Hematopoietic multipotent progenitor cell treated with erythropoietin and hydrocortisone succinate and interleukin-3 and kit ligand, for 8 days (in vitro differentiated cells): Measurements from ENCODE around the gene POP7.
A peak's percentile ranks its signal among the peaks of the same experiment; 100 is the strongest.

Source experiments
- DNase-seq: peaks from one replicate; pipeline ENCODE4 v3.0.0-alpha.2; 2015

Gene POP7

GRCh38 chr7:100726996-100727761, 21.3 kb downstream of the POP7 start:
- no peak for DNase-seq

GRCh38 chr7:100728196-100728595, 22.3 kb downstream of the POP7 start:
- DNase-seq, result no peak

GRCh38 chr7:100730136-100730800, 24.3 kb downstream of the POP7 start:
- no peak for DNase-seq

GRCh38 chr7:100731937-100732636, 26.2 kb downstream of the POP7 start:
- DNase-seq, result no peak

- no peak for DNase-seq
Measured at GRCh38 chr7:100735730-100736129, 29.8 kb downstream of the POP7 start.

GRCh38 chr7:100736671-100737070, 30.8 kb downstream of the POP7 start:
- DNase-seq, result no peak

GRCh38 chr7:100739934-100740333, 34.0 kb downstream of the POP7 start:
- DNase-seq, result no peak

GRCh38 chr7:100744605-100745004, 38.7 kb downstream of the POP7 start:
- no peak for DNase-seq

- DNase-seq, result peak; percentile 67
Measured at GRCh38 chr7:100745184-100745583, 39.3 kb downstream of the POP7 start.

GRCh38 chr7:100752994-100753393, 47.1 kb downstream of the POP7 start:
- peak; percentile 1 for DNase-seq

- no peak for DNase-seq
Measured at GRCh38 chr7:100753750-100754149, 47.8 kb downstream of the POP7 start.
